Panc1 (cell line): ENCODE measurements around the gene FYCO1. TPM values are rescaled to one million over a fixed set of nuclear protein-coding genes. Genes with fewer than 3 reads are reported as not detected.
A peak's percentile ranks its signal among the peaks of the same experiment; 100 is the strongest.

Experiments used
- ATAC-seq: fragments of 200-7000 bp; cut with Tn5 transposase; 2 replicates; pipeline ENCODE4 v1.9.1; 2020; ENCODE audit warnings: mild to moderate bottlenecking, moderate library complexity
- BruUV-seq: library from RNA; stranded (reverse); fragments of 400-500 nt; replicated peaks from 2 replicates; lab custom pipeline; 2021; lab: Mats Ljungman, UMichigan
- CTCF ChIA-PET: fragments of 300-600 bp; sonication (Branson Sonifier 250); formaldehyde crosslinking; loops from one replicate; lab custom pipeline; 2022; ENCODE audit warnings: antibody characterized with exemption; lab: Charles Lee
- POLR2A ChIA-PET: fragments of 300-600 bp; sonication (Branson Sonifier 250); formaldehyde crosslinking; loops from one replicate; lab custom pipeline; 2022; ENCODE audit warnings: antibody characterized with exemption; lab: Charles Lee
- DNase-seq: peaks from one replicate; pipeline ENCODE4 v3.0.0-alpha.2; 2010; ENCODE audit warnings: low read depth, low spot score
- H3K27ac ChIP-seq: 2 replicates; pipeline ENCODE4 v1.5.1; 2011; ENCODE audit warnings: mild to moderate bottlenecking, low read length, inconsistent platforms
- H3K27me3 ChIP-seq: fragments of 200-500 bp; sonication (Bioruptor generic); 2 replicates; pipeline ENCODE4 v1.6.0; 2014; ENCODE audit warnings: low read length, inconsistent platforms; ENCODE audit not compliant: control insufficient read depth, insufficient read depth
- H3K36me3 ChIP-seq: fragments of 200-500 bp; sonication (Bioruptor generic); 2 replicates; pipeline ENCODE4 v1.5.1; 2014; ENCODE audit warnings: inconsistent platforms, mild to moderate bottlenecking, low read length, moderate library complexity; ENCODE audit not compliant: control insufficient read depth, insufficient read depth
- H3K4me1 ChIP-seq: 2 replicates; pipeline ENCODE4 v1.5.1; 2011; ENCODE audit warnings: inconsistent platforms, mild to moderate bottlenecking, low read length, moderate library complexity; ENCODE audit not compliant: control insufficient read depth, insufficient read depth
- H3K4me3 ChIP-seq, 2 experiments: 2 replicates each; pipeline ENCODE4 v1.5.1; 2011 to 2012; ENCODE audit warnings: low read depth in 2 of 2, low read length in 2 of 2, mild to moderate bottlenecking in 2 of 2, inconsistent platforms in 1 of 2, moderate library complexity in 1 of 2
- H3K9me3 ChIP-seq: fragments of 200-500 bp; sonication (Bioruptor generic); 2 replicates; pipeline ENCODE4 v1.5.1; 2014; ENCODE audit warnings: low read depth, mild to moderate bottlenecking, inconsistent platforms, low read length, moderate library complexity; ENCODE audit not compliant: control insufficient read depth, insufficient read depth
- POLR2AphosphoS5 ChIP-seq: IDR thresholded peaks from 2 replicates; pipeline ENCODE4 v1.6.1; 2012; ENCODE audit warnings: mild to moderate bottlenecking, low read depth, low read length, moderate library complexity
- SIN3A ChIP-seq: IDR thresholded peaks from 2 replicates; pipeline ENCODE4 v1.6.1; 2012; ENCODE audit warnings: low read depth, mild to moderate bottlenecking, low read length, moderate library complexity, borderline replicate concordance; ENCODE audit not compliant: insufficient read depth
- TCF7L2 ChIP-seq: IDR thresholded peaks from 2 replicates; pipeline ENCODE4 v1.6.1; 2011; ENCODE audit warnings: mild to moderate bottlenecking, low read depth, low read length, inconsistent platforms
- in situ Hi-C: cut with HindIII; loops from 2 replicates; pipeline ENCODE4 v1.10.0; 2016; ENCODE audit warnings: low sequenced_read_pairs, low pct_unique_long_range_greater_than_20kb
- intact Hi-C: fragments of 100-400 bp; cut with micrococcal nuclease; formaldehyde crosslinking; loops from one replicate; pipeline ENCODE4 v1.10.0; 2022; ENCODE audit not compliant: unreplicated experiment
- total RNA-seq: library from RNA; stranded (reverse); gene quantifications from one replicate; pipeline ENCODE4 v1.2.1, GENCODE V29; 2021; ENCODE audit not compliant: unreplicated experiment
- TF ChIP-seq, protein P1 (sequence below): fragments of 450-650 bp; IDR thresholded peaks from 2 replicates; pipeline ENCODE4 v1.5.1; 2017; ENCODE audit warnings: mild to moderate bottlenecking
- TF ChIP-seq, protein P2 (sequence below), 2 experiments: IDR thresholded peaks; 2 replicates each; pipeline ENCODE4 v1.6.1; 2011 to 2012; ENCODE audit warnings: low read depth in 2 of 2, control low read depth in 1 of 2, low read length in 1 of 2, mild to moderate bottlenecking in 1 of 2, moderate library complexity in 1 of 2; ENCODE audit not compliant: insufficient read depth in 1 of 2

FYCO1 gene
- total RNA-seq, 1 experiment from 2014 or later: 8.7 TPM

- Histone ChIP-seq H3K4me1 (no peaks in the 10 kb centered on the region), H3K36me3 (no peaks in the 10 kb centered on the region), H3K4me3 (no peak overlapping the region), H3K27me3 (no peaks in the 10 kb centered on the region), H3K27ac (no peak overlapping the region), H3K9me3 (no peaks in the 10 kb centered on the region)
- in situ Hi-C loops: no loop called here
- intact Hi-C loops: loop anchor here (10.0 kb wide), 1 partner anchor 443 kb away; the partner anchor contains the start of gene CCR5
- no TSS peak for BruUV-seq
- CTCF ChIA-PET: no interaction called here
- POLR2A ChIA-PET: no interaction called here
- DNase-seq (no peak), ATAC-seq (no peak)
- TF ChIP-seq POLR2AphosphoS5: no peak
- TF ChIP-seq, protein P1, sequence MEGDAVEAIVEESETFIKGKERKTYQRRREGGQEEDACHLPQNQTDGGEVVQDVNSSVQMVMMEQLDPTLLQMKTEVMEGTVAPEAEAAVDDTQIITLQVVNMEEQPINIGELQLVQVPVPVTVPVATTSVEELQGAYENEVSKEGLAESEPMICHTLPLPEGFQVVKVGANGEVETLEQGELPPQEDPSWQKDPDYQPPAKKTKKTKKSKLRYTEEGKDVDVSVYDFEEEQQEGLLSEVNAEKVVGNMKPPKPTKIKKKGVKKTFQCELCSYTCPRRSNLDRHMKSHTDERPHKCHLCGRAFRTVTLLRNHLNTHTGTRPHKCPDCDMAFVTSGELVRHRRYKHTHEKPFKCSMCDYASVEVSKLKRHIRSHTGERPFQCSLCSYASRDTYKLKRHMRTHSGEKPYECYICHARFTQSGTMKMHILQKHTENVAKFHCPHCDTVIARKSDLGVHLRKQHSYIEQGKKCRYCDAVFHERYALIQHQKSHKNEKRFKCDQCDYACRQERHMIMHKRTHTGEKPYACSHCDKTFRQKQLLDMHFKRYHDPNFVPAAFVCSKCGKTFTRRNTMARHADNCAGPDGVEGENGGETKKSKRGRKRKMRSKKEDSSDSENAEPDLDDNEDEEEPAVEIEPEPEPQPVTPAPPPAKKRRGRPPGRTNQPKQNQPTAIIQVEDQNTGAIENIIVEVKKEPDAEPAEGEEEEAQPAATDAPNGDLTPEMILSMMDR: no peak
- TF ChIP-seq, protein P2, sequence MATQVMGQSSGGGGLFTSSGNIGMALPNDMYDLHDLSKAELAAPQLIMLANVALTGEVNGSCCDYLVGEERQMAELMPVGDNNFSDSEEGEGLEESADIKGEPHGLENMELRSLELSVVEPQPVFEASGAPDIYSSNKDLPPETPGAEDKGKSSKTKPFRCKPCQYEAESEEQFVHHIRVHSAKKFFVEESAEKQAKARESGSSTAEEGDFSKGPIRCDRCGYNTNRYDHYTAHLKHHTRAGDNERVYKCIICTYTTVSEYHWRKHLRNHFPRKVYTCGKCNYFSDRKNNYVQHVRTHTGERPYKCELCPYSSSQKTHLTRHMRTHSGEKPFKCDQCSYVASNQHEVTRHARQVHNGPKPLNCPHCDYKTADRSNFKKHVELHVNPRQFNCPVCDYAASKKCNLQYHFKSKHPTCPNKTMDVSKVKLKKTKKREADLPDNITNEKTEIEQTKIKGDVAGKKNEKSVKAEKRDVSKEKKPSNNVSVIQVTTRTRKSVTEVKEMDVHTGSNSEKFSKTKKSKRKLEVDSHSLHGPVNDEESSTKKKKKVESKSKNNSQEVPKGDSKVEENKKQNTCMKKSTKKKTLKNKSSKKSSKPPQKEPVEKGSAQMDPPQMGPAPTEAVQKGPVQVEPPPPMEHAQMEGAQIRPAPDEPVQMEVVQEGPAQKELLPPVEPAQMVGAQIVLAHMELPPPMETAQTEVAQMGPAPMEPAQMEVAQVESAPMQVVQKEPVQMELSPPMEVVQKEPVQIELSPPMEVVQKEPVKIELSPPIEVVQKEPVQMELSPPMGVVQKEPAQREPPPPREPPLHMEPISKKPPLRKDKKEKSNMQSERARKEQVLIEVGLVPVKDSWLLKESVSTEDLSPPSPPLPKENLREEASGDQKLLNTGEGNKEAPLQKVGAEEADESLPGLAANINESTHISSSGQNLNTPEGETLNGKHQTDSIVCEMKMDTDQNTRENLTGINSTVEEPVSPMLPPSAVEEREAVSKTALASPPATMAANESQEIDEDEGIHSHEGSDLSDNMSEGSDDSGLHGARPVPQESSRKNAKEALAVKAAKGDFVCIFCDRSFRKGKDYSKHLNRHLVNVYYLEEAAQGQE (IDR thresholded peaks at IDR 0.05; ENCODE audit: insufficient read depth in 1 of 2, low read depth in 2 of 2, low read length in 1 of 2): no peak
- TF ChIP-seq SIN3A: no peak
- no peak for TF ChIP-seq TCF7L2
Observed at GRCh38 chr3:45931496-45931895, 64.1 kb downstream of the FYCO1 start.

GRCh38 chr3:45929042-45929679, 66.5 kb downstream of the FYCO1 start:
- Histone ChIP-seq H3K4me3 (no peak overlapping the region), H3K27ac (no peak overlapping the region), H3K9me3 (no peaks in the 10 kb centered on the region), H3K4me1 (no peaks in the 10 kb centered on the region), H3K36me3 (no peaks in the 10 kb centered on the region), H3K27me3 (no peaks in the 10 kb centered on the region)
- in situ Hi-C loops (no loop called here), intact Hi-C loops (loop anchor here (1.0 to 10.0 kb wide), 2 partner anchors 168 to 414 kb away; no protein-coding TSS in a partner anchor)
- peak; percentile 30 for DNase-seq
- POLR2A ChIA-PET: no interaction called here
- ATAC-seq: peak; percentile 91
- no TSS peak for BruUV-seq
- TF ChIP-seq POLR2AphosphoS5 (no peak), SIN3A (no peak), TCF7L2 (no peak)
- TF ChIP-seq, protein P2 (IDR thresholded peaks at IDR 0.05; ENCODE audit: insufficient read depth in 1 of 2, low read depth in 2 of 2, low read length in 1 of 2): no peak
- TF ChIP-seq, protein P1: peak; percentile 83
- CTCF ChIA-PET: interaction anchor here (0.6 to 1.0 kb wide), 3 partner anchors 88 to 180 kb away, joined by 3 to 10 read pairs (median 7); no protein-coding TSS in a partner anchor
